B cell (primary cell): ENCODE results near the gene ZSCAN23.

Experiments used
- CTCF ChIP-seq: fragments of 200-600 bp; IDR thresholded peaks from one replicate; pipeline ENCODE4 v1.8.0; 2022; ENCODE audit warnings: antibody characterized with exemption, mild to moderate bottlenecking
- EZH2 ChIP-seq: IDR thresholded peaks from 2 replicates; pipeline ENCODE4 v1.6.1; 2012; ENCODE audit warnings: borderline replicate concordance, low read depth, mild to moderate bottlenecking, moderate library complexity, low read length; ENCODE audit not compliant: insufficient read depth, poor library complexity, severe bottlenecking

- TF ChIP-seq CTCF (no peak), EZH2 (no peak)
Measured at GRCh38 chr6:28429781-28430180, 13.5 kb downstream of the ZSCAN23 start.
